ENCODE measurements around the gene DLST. TPM values are rescaled to one million over a fixed set of nuclear protein-coding genes. Genes with fewer than 3 reads are reported as not detected.

Gene DLST
- total and polyA plus RNA-seq, 8 donors, result 25.1 to 125 (median 76.1) TPM

GRCh38 chr14:74835645-74836250, 46.0 kb upstream of the DLST start:
- H3K4me3 ChIP-seq, result no peak overlapping the region
- intact Hi-C loops (cut with DNase I; ENCODE audit: low total_unique reads), result no loop called here
- H3K4me1 ChIP-seq, result peaks cover 0 to 9% (median 0%) of the 10 kb centered on the region in 4 donors
- no peaks in the 10 kb centered on the region for H3K9me3 ChIP-seq
- H3K36me3 ChIP-seq, result peaks cover 10 to 50% (median 39%) of the 10 kb centered on the region in 4 donors
- 84 to 89% (median 87%) methylated on average over 7 of the region's 7 CpGs for WGBS, 5 donors
- H3K27ac ChIP-seq, result peak overlapping the region in 1 of 5 donors; percentile 33
- H3K27me3 ChIP-seq, result no peaks in the 10 kb centered on the region
- no peak for DNase-seq
- no peak for TF ChIP-seq EP300 (IDR thresholded peaks at IDR 0.05)
- no peak for TF ChIP-seq POLR2A (IDR thresholded peaks at IDR 0.05)
- TF ChIP-seq CTCF (IDR thresholded peaks at IDR 0.05), result no peak
- no peak for TF ChIP-seq POLR2AphosphoS5 (IDR thresholded peaks at IDR 0.05)

GRCh38 chr14:74836251-74836960, 45.3 kb upstream of the DLST start:
- Histone ChIP-seq H3K27me3 (no peaks in the 10 kb centered on the region), H3K4me3 (no peak overlapping the region), H3K4me1 (peaks cover 0 to 13% (median 0%) of the 10 kb centered on the region in 4 donors), H3K36me3 (peaks cover 4 to 50% (median 37%) of the 10 kb centered on the region in 4 donors), H3K9me3 (no peaks in the 10 kb centered on the region), H3K27ac (peak overlapping the region in 2 of 5 donors; percentile 33)
- 80 to 96% (median 89%) methylated on average over 1 of the region's 1 CpG for WGBS, 5 donors
- DNase-seq, result no peak
- TF ChIP-seq CTCF (IDR thresholded peaks at IDR 0.05) (no peak), POLR2AphosphoS5 (IDR thresholded peaks at IDR 0.05) (no peak), POLR2A (IDR thresholded peaks at IDR 0.05) (no peak), EP300 (IDR thresholded peaks at IDR 0.05) (no peak)
- intact Hi-C loops (cut with DNase I; ENCODE audit: low total_unique reads), result no loop called here

- DNase-seq, result no peak
- TF ChIP-seq CTCF (IDR thresholded peaks at IDR 0.05) (no peak), EP300 (IDR thresholded peaks at IDR 0.05) (no peak), POLR2AphosphoS5 (IDR thresholded peaks at IDR 0.05) (no peak), POLR2A (IDR thresholded peaks at IDR 0.05) (no peak)
- Histone ChIP-seq H3K9me3 (no peaks in the 10 kb centered on the region), H3K27ac (peak overlapping the region in 3 of 5 donors; percentile 55 to 68 (median 56)), H3K4me1 (peaks cover 0 to 17% (median 0%) of the 10 kb centered on the region in 4 donors), H3K27me3 (no peaks in the 10 kb centered on the region), H3K4me3 (no peak overlapping the region), H3K36me3 (peaks cover 4 to 35% (median 32%) of the 10 kb centered on the region in 4 donors)
- WGBS, 5 donors, result 50 to 74% (median 61%) methylated on average over 2 of the region's 2 CpGs
- intact Hi-C loops (cut with DNase I; ENCODE audit: low total_unique reads), result no loop called here
These were observed 43.5 kb upstream of the DLST start for GRCh38 chr14:74838166-74838565.

DNA sequence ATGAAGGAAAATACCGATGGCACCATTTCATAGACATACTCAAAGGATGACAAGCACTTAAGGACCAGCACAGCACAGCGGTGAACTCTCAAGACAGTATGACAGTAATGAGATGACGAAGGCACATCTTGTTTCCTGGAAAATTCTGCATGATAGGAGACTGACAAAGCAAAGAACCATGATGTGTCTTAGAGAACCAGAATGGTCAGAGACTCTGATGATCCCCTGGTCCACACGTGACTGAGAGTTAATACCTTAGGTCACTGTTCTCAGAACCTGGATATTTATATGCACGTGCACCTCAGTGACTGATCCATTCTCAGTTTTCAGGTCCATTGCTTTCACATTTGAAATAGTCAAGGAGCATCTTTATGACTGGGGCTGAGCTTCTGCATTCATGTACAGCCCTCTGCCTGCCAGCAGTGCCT, 41.1 kb upstream of the DLST start:
- intact Hi-C loops (cut with DNase I; ENCODE audit: low total_unique reads), result no loop called here
- Histone ChIP-seq H3K4me3 (no peak overlapping the region), H3K27me3 (no peaks in the 10 kb centered on the region), H3K36me3 (peaks cover under 1 to 28% (median 22%) of the 10 kb centered on the region in 4 donors), H3K4me1 (peaks cover 0 to 22% (median 0%) of the 10 kb centered on the region in 4 donors), H3K9me3 (no peaks in the 10 kb centered on the region), H3K27ac (no peak overlapping the region)
- WGBS, 5 donors, result 82 to 91% (median 87%) methylated on average over 5 of the region's 5 CpGs
- DNase-seq, result no peak
- TF ChIP-seq EP300 (IDR thresholded peaks at IDR 0.05) (no peak), POLR2A (IDR thresholded peaks at IDR 0.05) (no peak), POLR2AphosphoS5 (IDR thresholded peaks at IDR 0.05) (no peak)

Data from stomach (tissue), 9 donors.